Kidney (tissue), 14 donors: Measurements from ENCODE around the gene WIF1. TPM values are rescaled to one million over a fixed set of nuclear protein-coding genes. Genes with fewer than 3 reads are reported as not detected.

Source experiments
- DNase-seq, 5 donors: peaks; one replicate each; pipeline ENCODE4 v3.0.0-alpha.2; 2013 to 2020
- FAIRE-seq: peaks from 2 replicates; lab custom pipeline; 2012; peaks lifted over from hg19 to GRCh38; lab: Jason Lieb, UNC
- H3K27ac ChIP-seq, 2 donors: one replicate each; pipeline ENCODE4 v1.7.0; 2013; ENCODE audit warnings: low read depth in 2 of 2, low read length in 2 of 2, inconsistent platforms in 1 of 2
- H3K27me3 ChIP-seq: one replicate; pipeline ENCODE4 v1.7.1; 2013; ENCODE audit warnings: low read length, inconsistent platforms; ENCODE audit not compliant: control insufficient read depth, insufficient read depth
- H3K36me3 ChIP-seq, 3 donors: one replicate each; pipeline versions ENCODE4 v1.7.0 to v1.7.1; 2013; ENCODE audit warnings: low read length in 3 of 3, control low read depth in 1 of 3, inconsistent platforms in 1 of 3; ENCODE audit not compliant: insufficient read depth in 3 of 3, control insufficient read depth in 2 of 3
- H3K4me1 ChIP-seq, 3 donors: one replicate each; pipeline versions ENCODE4 v1.7.0 to v1.7.1; 2013; ENCODE audit warnings: low read length in 3 of 3, inconsistent platforms in 1 of 3, low read depth in 1 of 3; ENCODE audit not compliant: control insufficient read depth in 2 of 3, insufficient read depth in 2 of 3
- H3K4me3 ChIP-seq, 3 donors: one replicate each; pipeline versions ENCODE4 v1.7.0 to v1.8.1; 2013; ENCODE audit warnings: low read length in 3 of 3, control low read depth in 1 of 3, inconsistent platforms in 1 of 3
- H3K9ac ChIP-seq, 3 donors: one replicate each; pipeline versions ENCODE4 v1.7.0 to v1.7.1; 2013; ENCODE audit warnings: low read length in 3 of 3, control low read depth in 1 of 3, inconsistent platforms in 1 of 3
- H3K9me3 ChIP-seq, 3 donors: one replicate each; pipeline versions ENCODE4 v1.7.0 to v1.7.1; 2013; ENCODE audit warnings: low read length in 3 of 3, control low read depth in 1 of 3, inconsistent platforms in 1 of 3; ENCODE audit not compliant: control insufficient read depth in 2 of 3, insufficient read depth in 1 of 3
- CTCF ChIP-seq: IDR thresholded peaks from 3 replicates; pipeline ENCODE4 v1.5.1; 2012; ENCODE audit warnings: mild to moderate bottlenecking, moderate library complexity, borderline replicate concordance; ENCODE audit not compliant: insufficient read depth; ENCODE audit errors: extremely low read depth
- intact Hi-C: fragments of 100-400 bp; cut with DNase I; formaldehyde crosslinking; loops from one replicate; pipeline ENCODE4 v1.11.1; 2022
- polyA plus RNA-seq: library from polyadenylated mRNA; stranded (reverse); fragments of 350-450 nt; fragmentation: Illumina TruSeq; extraction: RNeasy Lipid Tissue Mini Kit (QIAGEN cat#74804); gene quantifications from one replicate; pipeline ENCODE4 v1.2.3, GENCODE V29; 2014; ENCODE audit warnings: low read depth, low replicate concordance; ENCODE audit not compliant: insufficient read depth
- total RNA-seq: library from RNA; stranded (reverse); fragmentation: NEBNext Ultra II Directional; extraction: Animal tissue kit (Norgen Biotek cat#: 25700); gene quantifications from one replicate; pipeline ENCODE4 v1.2.1, GENCODE V29; 2021
- donor health status: control.
- donor health status: control.
- donor health status: control.
- donor health status: control.
- donor health status: control.
- donor health status: DM: yes; HTN: yes; CAD: no.
- donor health status: Normal renal cell carcinoma (clear cell type).

Gene WIF1
- total and polyA plus RNA-seq, 2 donors from 2014 or later, result not detected

DNA sequence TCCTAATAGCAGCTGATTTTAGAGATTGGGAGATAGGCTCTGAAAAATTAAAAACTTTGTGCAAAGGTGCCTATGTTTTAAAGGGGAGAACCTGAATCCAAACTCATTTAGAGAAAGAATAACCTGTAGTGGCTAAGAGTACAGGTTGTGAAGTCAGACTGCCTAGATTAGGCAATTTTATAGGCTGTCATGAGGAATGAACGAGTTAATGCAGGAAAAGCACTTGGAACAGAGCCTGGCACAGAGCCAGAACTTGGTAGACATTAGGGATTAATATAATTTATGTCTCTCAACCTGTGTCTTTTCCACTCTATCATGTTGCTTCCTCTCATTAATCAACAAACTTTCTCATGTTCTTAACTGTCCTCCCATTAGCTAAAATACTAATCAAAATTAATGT is 98.1 kb downstream of the WIF1 start:
- FAIRE-seq (no peak), DNase-seq (peak in 1 of 5 donors; percentile 37)
- Histone ChIP-seq H3K9ac (no peak overlapping the region), H3K4me3 (no peak overlapping the region), H3K9me3 (peaks cover 0 to 4% (median 3%) of the 10 kb centered on the region in 3 donors), H3K4me1 (peaks cover 0 to 4% (median 0%) of the 10 kb centered on the region in 3 donors), H3K27ac (no peak overlapping the region), H3K36me3 (no peaks in the 10 kb centered on the region), H3K27me3 (no peaks in the 10 kb centered on the region)
- intact Hi-C loops, result no loop called here
- no peak for TF ChIP-seq CTCF

DNA sequence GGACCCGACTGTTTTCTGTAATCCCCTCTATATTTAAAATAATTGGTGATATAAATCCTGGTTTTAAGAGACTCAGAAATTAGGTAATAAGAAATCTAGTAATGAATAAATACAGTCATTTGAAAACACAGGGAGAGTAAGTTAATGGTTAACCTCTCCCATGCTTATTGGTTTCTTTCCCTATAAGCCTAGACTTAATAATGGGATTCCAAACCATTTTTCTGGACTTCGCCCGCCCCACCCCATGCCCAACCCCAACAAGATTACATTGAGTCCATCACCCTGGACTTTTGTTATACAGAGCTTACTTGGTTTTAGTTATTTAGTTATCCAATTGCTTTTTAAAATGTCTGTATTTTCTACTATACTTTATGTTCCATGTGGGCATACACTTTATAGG is 98.7 kb downstream of the WIF1 start:
- Histone ChIP-seq H3K9ac (no peak overlapping the region), H3K36me3 (no peaks in the 10 kb centered on the region), H3K4me1 (peaks cover 0 to 4% (median 0%) of the 10 kb centered on the region in 3 donors), H3K4me3 (no peak overlapping the region), H3K9me3 (peaks cover 0 to 4% (median 2%) of the 10 kb centered on the region in 3 donors), H3K27ac (no peak overlapping the region), H3K27me3 (no peaks in the 10 kb centered on the region)
- no peak for FAIRE-seq
- peak in 2 of 5 donors; percentile 26 to 37 for DNase-seq
- TF ChIP-seq CTCF, result no peak
- intact Hi-C loops, result no loop called here

DNA sequence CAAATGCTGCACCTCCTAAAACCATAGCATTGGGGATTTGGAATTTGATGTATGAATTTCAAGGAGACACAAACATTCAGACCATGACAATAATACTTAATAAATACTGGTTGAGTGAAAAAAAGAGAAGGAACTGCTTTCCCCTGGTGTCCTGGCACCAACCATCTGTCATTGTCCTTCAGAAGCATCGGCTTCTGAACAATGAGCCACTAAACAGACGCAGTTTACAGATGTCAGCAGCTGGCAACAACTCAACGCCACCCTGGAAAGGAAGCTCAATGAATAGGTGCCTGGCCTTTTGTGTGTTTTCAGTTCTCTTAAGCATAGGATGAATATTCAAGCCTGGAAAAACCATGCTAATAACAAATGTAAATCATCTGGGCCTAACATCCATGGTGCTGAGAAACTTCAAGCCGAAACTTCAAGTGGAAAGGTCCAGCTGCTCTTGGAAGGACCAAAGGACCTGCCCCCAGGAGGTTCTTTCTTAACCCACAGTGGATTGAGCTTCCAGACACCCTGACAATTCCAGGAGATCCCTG is 101.3 kb downstream of the WIF1 start:
- no peak for FAIRE-seq
- Histone ChIP-seq H3K27me3 (no peaks in the 10 kb centered on the region), H3K9me3 (no peaks in the 10 kb centered on the region), H3K27ac (no peak overlapping the region), H3K4me1 (peaks cover 0 to 4% (median 0%) of the 10 kb centered on the region in 3 donors), H3K36me3 (no peaks in the 10 kb centered on the region), H3K9ac (no peak overlapping the region), H3K4me3 (no peak overlapping the region)
- TF ChIP-seq CTCF, result no peak
- DNase-seq, result no peak
- intact Hi-C loops, result no loop called here
